K562 (cell line): ENCODE measurements around the gene RIPOR1. TPM values are rescaled to one million over a fixed set of nuclear protein-coding genes. Genes with fewer than 3 reads are reported as not detected.
A peak's percentile ranks its signal among the peaks of the same experiment; 100 is the strongest.

ENCODE experiments used
- CBFA2T3 ChIP-seq: fragments of 450-650 bp; IDR thresholded peaks from 2 replicates; pipeline ENCODE4 v1.6.1; 2017
- CREM ChIP-seq: IDR thresholded peaks from 2 replicates; pipeline ENCODE4 v1.6.1; 2014; ENCODE audit warnings: antibody characterized with exemption, low read depth
- DMBX1 ChIP-seq: fragments of 250-450 bp; sonication (Bioruptor Pico); IDR thresholded peaks from 2 replicates; pipeline ENCODE4 v1.8.0; 2022; ENCODE audit warnings: inconsistent platforms, mild to moderate bottlenecking, moderate library complexity, borderline replicate concordance
- HDAC1 ChIP-seq, 2 experiments: fragments of 450-650 bp; IDR thresholded peaks; 2 replicates each; pipeline ENCODE4 v1.6.1; 2016 to 2017; ENCODE audit warnings: inconsistent platforms in 1 of 2, mild to moderate bottlenecking in 1 of 2, moderate library complexity in 1 of 2
- HDAC8 ChIP-seq: fragments of 450-650 bp; IDR thresholded peaks from 2 replicates; pipeline ENCODE4 v1.6.1; 2016; ENCODE audit warnings: mild to moderate bottlenecking, missing genetic modification characterization, moderate library complexity, missing compliant biosample characterization
- MAFK ChIP-seq: IDR thresholded peaks from 2 replicates; pipeline ENCODE4 v1.6.1; 2011; ENCODE audit warnings: low read length, improper control_type of control experiment
- MECOM ChIP-seq: fragments of 250-450 bp; sonication (Bioruptor Pico); IDR thresholded peaks from 2 replicates; pipeline ENCODE4 v1.8.0; 2022; ENCODE audit warnings: inconsistent platforms
- MTA1 ChIP-seq: fragments of 450-650 bp; IDR thresholded peaks from 2 replicates; pipeline ENCODE4 v1.6.1; 2017; ENCODE audit warnings: borderline replicate concordance
- NFIC ChIP-seq: fragments of 450-650 bp; IDR thresholded peaks from 2 replicates; pipeline ENCODE4 v1.6.1; 2017; ENCODE audit warnings: mild to moderate bottlenecking, inconsistent platforms
- NR2C1 ChIP-seq, 2 experiments: fragments of 450-650 bp; IDR thresholded peaks; 2 replicates each; pipeline ENCODE4 v1.6.1; 2017; ENCODE audit warnings: mild to moderate bottlenecking in 2 of 2, antibody characterized with exemption in 1 of 2, inconsistent platforms in 1 of 2, missing compliant biosample characterization in 1 of 2, missing genetic modification characterization in 1 of 2
- NUFIP1 ChIP-seq: fragments of 450-650 bp; IDR thresholded peaks from 2 replicates; pipeline ENCODE4 v1.6.1; 2018; ENCODE audit not compliant: partially characterized antibody
- PHB2 ChIP-seq: fragments of 450-650 bp; IDR thresholded peaks from 2 replicates; pipeline ENCODE4 v1.6.1; 2017; ENCODE audit warnings: low read depth
- RBM17 ChIP-seq: fragments of 200-400 bp; formaldehyde crosslinking; IDR thresholded peaks from 2 replicates; pipeline ENCODE4 v1.6.1; 2017; ENCODE audit warnings: low read depth, mild to moderate bottlenecking, low read length, borderline replicate concordance
- SRF ChIP-seq, 2 experiments: fragments of 250-450, 450-650 bp in 1 of 2; sonication (Bioruptor Pico) in 1 of 2; sonication (generic) in 1 of 2; formaldehyde crosslinking; IDR thresholded peaks; 2 replicates each; pipeline versions ENCODE4 v1.5.0 to v1.5.1; 2020 to 2022; ENCODE audit warnings: mild to moderate bottlenecking in 1 of 2, missing genetic modification reagents in 1 of 2
- TBP ChIP-seq: optimal IDR thresholded peaks from 2 replicates; pipeline ENCODE3; 2011; ENCODE audit warnings: low read depth, low read length, improper control_type of control experiment
- ZBTB26 ChIP-seq: fragments of 450-650 bp; formaldehyde crosslinking; IDR thresholded peaks from 2 replicates; pipeline ENCODE4 v1.4.0; 2022; ENCODE audit warnings: missing genetic modification characterization
- ZBTB34 ChIP-seq: fragments of 250-450 bp; sonication (Bioruptor Pico); IDR thresholded peaks from 2 replicates; pipeline ENCODE4 v1.8.0; 2021; ENCODE audit warnings: mild to moderate bottlenecking, moderate library complexity
- ZFP36 ChIP-seq: fragments of 150-350 bp; IDR thresholded peaks from 2 replicates; pipeline ENCODE4 v1.6.1; 2018; ENCODE audit warnings: low read length, low read depth; ENCODE audit not compliant: partially characterized antibody
- ZNF282 ChIP-seq: sonication (generic); formaldehyde crosslinking; IDR thresholded peaks from 2 replicates; pipeline ENCODE4 v1.8.1; 2023; ENCODE audit warnings: missing genetic modification reagents
- ZNF311 ChIP-seq: fragments of 250-450 bp; sonication (Bioruptor Pico); IDR thresholded peaks from 2 replicates; pipeline ENCODE4 v1.4.0; 2020; ENCODE audit warnings: mild to moderate bottlenecking, moderate library complexity
- ZNF316 ChIP-seq: fragments of 450-650 bp; IDR thresholded peaks from 2 replicates; pipeline ENCODE4 v1.6.1; 2016
- ZNF551 ChIP-seq: fragments of 250-450 bp; sonication (Bioruptor Pico); IDR thresholded peaks from 2 replicates; pipeline ENCODE4 v1.5.0; 2021; ENCODE audit warnings: mild to moderate bottlenecking, moderate library complexity
- ZNF696 ChIP-seq: fragments of 250-450 bp; sonication (Bioruptor Pico); conservative IDR thresholded peaks from 2 replicates; pipeline ENCODE4 v1.4.0; 2020; ENCODE audit warnings: mild to moderate bottlenecking, moderate library complexity
- ZNF778 ChIP-seq: fragments of 450-650 bp; formaldehyde crosslinking; IDR thresholded peaks from 2 replicates; pipeline ENCODE4 v1.4.0; 2020; ENCODE audit warnings: mild to moderate bottlenecking, moderate library complexity
- ZNF780A ChIP-seq: fragments of 250-450 bp; sonication (Bioruptor Pico); IDR thresholded peaks from 2 replicates; pipeline ENCODE4 v1.5.0; 2021; ENCODE audit warnings: mild to moderate bottlenecking
- ZNF785 ChIP-seq: fragments of 250-450 bp; sonication (Bioruptor Pico); IDR thresholded peaks from 2 replicates; pipeline ENCODE4 v1.4.0; 2020; ENCODE audit warnings: mild to moderate bottlenecking
- polyA plus RNA-seq, 8 experiments: library from polyadenylated mRNA; depleted of rRNA in 4 of 8; stranded (reverse) in 5 of 8; unstranded in 3 of 8; fragments of >200 nt; fragmentation: Nextera tagmentation in 2 of 8; fragmentation: Illumina TruSeq in 1 of 8; extraction: Ambion mirVana in 2 of 8; extraction: Trizol in 1 of 8; gene quantifications; 2 replicates each; pipeline versions ENCODE4 v1.2.1 to v1.2.3, GENCODE V29; 2011 to 2014; ENCODE audit warnings: inconsistent platforms in 1 of 8, missing spikeins in 1 of 8
- total RNA-seq, 7 experiments: library from RNA; depleted of rRNA in 6 of 7; stranded (reverse); fragments of >200 nt in 6 of 7; fragmentation: Illumina TruSeq in 2 of 7; extraction: Trizol in 2 of 7; gene quantifications; 2 replicates each; pipeline versions ENCODE4 v1.2.1 to v1.2.3, GENCODE V29; 2011 to 2021; ENCODE audit warnings: low replicate concordance in 1 of 7
- TF ChIP-seq, protein P1 (sequence below): fragments of 450-650 bp; IDR thresholded peaks from 2 replicates; pipeline ENCODE4 v1.7.1; 2018; ENCODE audit warnings: mild to moderate bottlenecking, low read depth; ENCODE audit not compliant: partially characterized antibody

RIPOR1 gene
- total and polyA plus RNA-seq, 9 of the 15 experiments (the other 6 are each of a cell fraction or from before 2014, with no cell fraction given), result 0.36 to 31.1 (median 3.0) TPM

GRCh38 chr16:67480833-67481560 lies 47.6 kb upstream of the RIPOR1 start, which contains the start of gene ATP6V0D1 (continued):
- TF ChIP-seq HDAC1 (IDR thresholded peaks at IDR 0.05), result peak; percentile 91 to 99; a peak in 3 of 4 replicates
- no peak for TF ChIP-seq ZNF551
- TF ChIP-seq MTA1, result no peak
- TF ChIP-seq ZBTB26, result peak; percentile 64; the same call in 1 of the 2 replicates
- no peak for TF ChIP-seq ZNF311 (CRISPR knock-in tag)
- no peak for TF ChIP-seq NUFIP1
- no peak for TF ChIP-seq HDAC8
- TF ChIP-seq ZBTB34 (CRISPR knock-in tag), result no peak
- TF ChIP-seq MECOM (CRISPR knock-in tag), result no peak
- TF ChIP-seq, protein P1, sequence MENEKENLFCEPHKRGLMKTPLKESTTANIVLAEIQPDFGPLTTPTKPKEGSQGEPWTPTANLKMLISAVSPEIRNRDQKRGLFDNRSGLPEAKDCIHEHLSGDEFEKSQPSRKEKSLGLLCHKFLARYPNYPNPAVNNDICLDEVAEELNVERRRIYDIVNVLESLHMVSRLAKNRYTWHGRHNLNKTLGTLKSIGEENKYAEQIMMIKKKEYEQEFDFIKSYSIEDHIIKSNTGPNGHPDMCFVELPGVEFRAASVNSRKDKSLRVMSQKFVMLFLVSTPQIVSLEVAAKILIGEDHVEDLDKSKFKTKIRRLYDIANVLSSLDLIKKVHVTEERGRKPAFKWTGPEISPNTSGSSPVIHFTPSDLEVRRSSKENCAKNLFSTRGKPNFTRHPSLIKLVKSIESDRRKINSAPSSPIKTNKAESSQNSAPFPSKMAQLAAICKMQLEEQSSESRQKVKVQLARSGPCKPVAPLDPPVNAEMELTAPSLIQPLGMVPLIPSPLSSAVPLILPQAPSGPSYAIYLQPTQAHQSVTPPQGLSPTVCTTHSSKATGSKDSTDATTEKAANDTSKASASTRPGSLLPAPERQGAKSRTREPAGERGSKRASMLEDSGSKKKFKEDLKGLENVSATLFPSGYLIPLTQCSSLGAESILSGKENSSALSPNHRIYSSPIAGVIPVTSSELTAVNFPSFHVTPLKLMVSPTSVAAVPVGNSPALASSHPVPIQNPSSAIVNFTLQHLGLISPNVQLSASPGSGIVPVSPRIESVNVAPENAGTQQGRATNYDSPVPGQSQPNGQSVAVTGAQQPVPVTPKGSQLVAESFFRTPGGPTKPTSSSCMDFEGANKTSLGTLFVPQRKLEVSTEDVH, result peak; percentile 83
- TF ChIP-seq ZNF785, result no peak
- TF ChIP-seq SRF (CRISPR knock-in tag; IDR thresholded peaks at IDR 0.05), result peak; percentile 25 to 52; a peak in 2 of 4 replicates
- no peak for TF ChIP-seq ZNF778
- TF ChIP-seq ZNF316, result no peak
- TF ChIP-seq NFIC, result no peak
- peak; percentile 42; the same call in 1 of the 2 replicates for TF ChIP-seq MAFK
- no peak for TF ChIP-seq RBM17
- TF ChIP-seq TBP, result peak; percentile 78
- no peak for TF ChIP-seq ZNF780A (CRISPR knock-in tag)
- TF ChIP-seq ZNF282, result no peak
- TF ChIP-seq PHB2, result no peak
- TF ChIP-seq DMBX1, result no peak
- no peak for TF ChIP-seq ZFP36
- no peak for TF ChIP-seq NR2C1 (IDR thresholded peaks at IDR 0.05)
- no peak for TF ChIP-seq NR2C1 (tag; IDR thresholded peaks at IDR 0.05)
- no peak for TF ChIP-seq ZNF696 (CRISPR knock-in tag)
- peak; percentile 93 for TF ChIP-seq CREM
- TF ChIP-seq CBFA2T3, result no peak
